Nephron progenitor cell (in vitro differentiated cells): ENCODE measurements around the gene RARA.

Source experiments
- DNase-seq: peaks from one replicate; pipeline ENCODE4 v3.0.0; 2021
- H3K27ac Mint-ChIP-seq: 2 replicates; pipeline ENCODE4 v1.8.0; 2021; ENCODE audit warnings: mild to moderate bottlenecking, moderate library complexity, mixed read lengths
- H3K27me3 Mint-ChIP-seq: 2 replicates; pipeline ENCODE4 v1.8.0; 2021; ENCODE audit warnings: mild to moderate bottlenecking, low read depth, mixed read lengths; ENCODE audit not compliant: poor library complexity
- H3K36me3 Mint-ChIP-seq: 2 replicates; pipeline ENCODE4 v1.8.0; 2021; ENCODE audit warnings: low read depth, mixed read lengths
- H3K4me1 Mint-ChIP-seq: 2 replicates; pipeline ENCODE4 v1.8.0; 2021; ENCODE audit warnings: mixed read lengths
- H3K4me3 Mint-ChIP-seq: 2 replicates; pipeline ENCODE4 v1.8.0; 2021; ENCODE audit warnings: mild to moderate bottlenecking, moderate library complexity, mixed read lengths
- H3K9me3 Mint-ChIP-seq: 2 replicates; pipeline ENCODE4 v1.8.0; 2021; ENCODE audit warnings: mild to moderate bottlenecking, moderate library complexity, mixed read lengths
- CTCF ChIP-seq: fragments of 200-600 bp; sonication (generic); IDR thresholded peaks from 2 replicates; pipeline ENCODE4 v1.5.0; 2021; ENCODE audit warnings: antibody characterized with exemption

The RARA gene

GRCh38 chr17:40355804-40356758 is 47.1 kb downstream of the RARA start:
- peak; percentile 45 for DNase-seq
- Mint-ChIP-seq H3K36me3 (peaks cover 24% of the 10 kb centered on the region), H3K9me3 (no peaks in the 10 kb centered on the region), H3K27ac (peak overlapping the region; percentile 96), H3K27me3 (peaks cover 10% of the 10 kb centered on the region), H3K4me1 (peaks cover 65% of the 10 kb centered on the region), H3K4me3 (no peak overlapping the region)
- TF ChIP-seq CTCF, result no peak

- Mint-ChIP-seq H3K36me3 (peaks cover 21% of the 10 kb centered on the region), H3K4me3 (no peak overlapping the region), H3K27me3 (peaks cover 20% of the 10 kb centered on the region), H3K9me3 (no peaks in the 10 kb centered on the region), H3K27ac (no peak overlapping the region), H3K4me1 (peaks cover 61% of the 10 kb centered on the region)
- no peak for TF ChIP-seq CTCF
- DNase-seq, result no peak
Observed at GRCh38 chr17:40356990-40357881, 48.3 kb downstream of the RARA start.

- Mint-ChIP-seq H3K27me3 (peaks cover 28% of the 10 kb centered on the region), H3K4me1 (peaks cover 54% of the 10 kb centered on the region), H3K36me3 (peaks cover 12% of the 10 kb centered on the region), H3K4me3 (no peak overlapping the region), H3K27ac (no peak overlapping the region), H3K9me3 (no peaks in the 10 kb centered on the region)
- TF ChIP-seq CTCF, result peak; percentile 100
- DNase-seq, result peak; percentile 95
Observed at GRCh38 chr17:40358323-40359038, 49.5 kb downstream of the RARA start.

DNA sequence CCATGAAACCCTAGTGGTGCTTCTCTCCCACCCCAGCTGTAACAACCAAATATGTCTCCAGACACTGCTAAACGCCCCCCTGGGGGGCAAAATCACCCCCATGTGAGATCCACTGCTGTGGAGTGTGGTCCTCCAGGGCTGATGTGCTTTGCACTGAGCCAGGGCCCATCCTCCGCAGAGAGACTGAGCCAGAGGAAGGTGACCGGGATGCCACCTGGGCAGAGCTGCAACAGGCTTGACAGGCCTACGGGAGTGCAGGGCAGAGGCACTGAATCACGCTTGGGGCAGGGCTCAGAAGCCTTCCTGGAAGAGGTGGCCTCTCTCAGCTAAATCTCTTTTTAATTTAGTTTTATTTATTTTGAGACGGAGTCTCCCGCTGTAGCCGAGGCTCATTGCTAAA is 51.1 kb downstream of the RARA start:
- Mint-ChIP-seq H3K9me3 (no peaks in the 10 kb centered on the region), H3K27me3 (peaks cover 44% of the 10 kb centered on the region), H3K27ac (no peak overlapping the region), H3K4me3 (no peak overlapping the region), H3K36me3 (peaks cover 4% of the 10 kb centered on the region), H3K4me1 (peaks cover 45% of the 10 kb centered on the region)
- TF ChIP-seq CTCF, result no peak
- no peak for DNase-seq

GRCh38 chr17:40361063-40361924 is 52.3 kb downstream of the RARA start:
- no peak for DNase-seq
- no peaks in the 10 kb centered on the region for H3K36me3 Mint-ChIP-seq
- no peak for TF ChIP-seq CTCF
- peaks cover 49% of the 10 kb centered on the region for H3K27me3 Mint-ChIP-seq
- no peak overlapping the region for H3K27ac Mint-ChIP-seq
- H3K9me3 Mint-ChIP-seq, result no peaks in the 10 kb centered on the region
- H3K4me3 Mint-ChIP-seq, result peak overlapping the region; percentile 47
- peaks cover 36% of the 10 kb centered on the region for H3K4me1 Mint-ChIP-seq
